Epithelial cell of proximal tubule (primary cell): ENCODE results near the gene INS. TPM values are rescaled to one million over a fixed set of nuclear protein-coding genes. Genes with fewer than 3 reads are reported as not detected.

ENCODE experiments used
- DNase-seq: peaks from one replicate; pipeline ENCODE4 v3.0.0-alpha.2; 2011; ENCODE audit warnings: low read depth
- H3K4me3 ChIP-seq: 2 replicates; pipeline ENCODE4 v1.5.1; 2011; ENCODE audit warnings: low read depth, mild to moderate bottlenecking, low read length
- total RNA-seq: library from RNA; depleted of rRNA; stranded (reverse); fragments of >200 nt; gene quantifications from 2 replicates; pipeline ENCODE4 v1.2.3, GENCODE V29; 2015
- TF ChIP-seq, protein P1 (sequence below): conservative IDR thresholded peaks from 2 replicates; pipeline ENCODE4 v1.5.1; 2012; ENCODE audit warnings: low read depth, mild to moderate bottlenecking, low read length

Gene INS
- total RNA-seq, 1 donor from 2014 or later, result not detected

- DNase-seq, result no peak
- TF ChIP-seq, protein P1, sequence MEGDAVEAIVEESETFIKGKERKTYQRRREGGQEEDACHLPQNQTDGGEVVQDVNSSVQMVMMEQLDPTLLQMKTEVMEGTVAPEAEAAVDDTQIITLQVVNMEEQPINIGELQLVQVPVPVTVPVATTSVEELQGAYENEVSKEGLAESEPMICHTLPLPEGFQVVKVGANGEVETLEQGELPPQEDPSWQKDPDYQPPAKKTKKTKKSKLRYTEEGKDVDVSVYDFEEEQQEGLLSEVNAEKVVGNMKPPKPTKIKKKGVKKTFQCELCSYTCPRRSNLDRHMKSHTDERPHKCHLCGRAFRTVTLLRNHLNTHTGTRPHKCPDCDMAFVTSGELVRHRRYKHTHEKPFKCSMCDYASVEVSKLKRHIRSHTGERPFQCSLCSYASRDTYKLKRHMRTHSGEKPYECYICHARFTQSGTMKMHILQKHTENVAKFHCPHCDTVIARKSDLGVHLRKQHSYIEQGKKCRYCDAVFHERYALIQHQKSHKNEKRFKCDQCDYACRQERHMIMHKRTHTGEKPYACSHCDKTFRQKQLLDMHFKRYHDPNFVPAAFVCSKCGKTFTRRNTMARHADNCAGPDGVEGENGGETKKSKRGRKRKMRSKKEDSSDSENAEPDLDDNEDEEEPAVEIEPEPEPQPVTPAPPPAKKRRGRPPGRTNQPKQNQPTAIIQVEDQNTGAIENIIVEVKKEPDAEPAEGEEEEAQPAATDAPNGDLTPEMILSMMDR, result no peak
- no peak overlapping the region for H3K4me3 ChIP-seq
Observed at GRCh38 chr11:2123628-2123960, 37.4 kb downstream of the INS start.

DNA sequence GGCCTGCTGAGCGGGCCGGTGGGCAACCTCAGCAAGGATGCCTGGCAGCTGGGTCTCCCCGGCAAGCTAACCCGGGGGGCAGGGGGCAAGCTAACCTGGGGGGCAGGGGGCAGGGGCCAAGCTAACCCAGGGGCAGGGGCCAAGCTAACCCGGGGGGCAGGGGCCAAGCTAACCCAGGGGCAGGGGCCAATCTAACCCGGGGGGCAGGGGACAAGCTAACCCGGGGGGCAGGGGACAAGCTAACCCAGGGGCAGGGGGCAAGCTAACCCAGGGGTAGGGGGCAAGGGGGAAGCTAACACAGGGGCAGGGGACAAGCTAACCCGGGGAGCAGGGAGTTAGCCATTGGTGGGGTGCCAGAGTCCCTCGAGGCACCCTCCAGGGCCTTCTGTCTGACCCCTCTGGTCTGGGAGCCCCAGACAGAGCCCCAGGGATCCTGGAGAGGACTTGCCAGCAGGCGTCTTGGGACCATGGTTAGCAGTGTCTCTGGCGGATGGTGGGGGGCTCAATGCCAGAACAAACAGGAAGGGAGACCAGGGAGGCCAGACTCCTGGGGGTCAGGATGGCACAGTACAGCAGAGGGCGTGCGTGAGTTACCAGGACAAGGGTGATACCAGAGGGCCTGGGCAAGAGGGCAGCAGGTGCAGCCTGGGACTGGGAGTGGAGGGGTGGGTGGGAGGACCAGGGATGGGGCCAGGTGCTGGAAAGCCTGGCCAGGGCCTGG, 37.9 kb downstream of the INS start:
- no peak for DNase-seq
- TF ChIP-seq, protein P1, result no peak

DNA sequence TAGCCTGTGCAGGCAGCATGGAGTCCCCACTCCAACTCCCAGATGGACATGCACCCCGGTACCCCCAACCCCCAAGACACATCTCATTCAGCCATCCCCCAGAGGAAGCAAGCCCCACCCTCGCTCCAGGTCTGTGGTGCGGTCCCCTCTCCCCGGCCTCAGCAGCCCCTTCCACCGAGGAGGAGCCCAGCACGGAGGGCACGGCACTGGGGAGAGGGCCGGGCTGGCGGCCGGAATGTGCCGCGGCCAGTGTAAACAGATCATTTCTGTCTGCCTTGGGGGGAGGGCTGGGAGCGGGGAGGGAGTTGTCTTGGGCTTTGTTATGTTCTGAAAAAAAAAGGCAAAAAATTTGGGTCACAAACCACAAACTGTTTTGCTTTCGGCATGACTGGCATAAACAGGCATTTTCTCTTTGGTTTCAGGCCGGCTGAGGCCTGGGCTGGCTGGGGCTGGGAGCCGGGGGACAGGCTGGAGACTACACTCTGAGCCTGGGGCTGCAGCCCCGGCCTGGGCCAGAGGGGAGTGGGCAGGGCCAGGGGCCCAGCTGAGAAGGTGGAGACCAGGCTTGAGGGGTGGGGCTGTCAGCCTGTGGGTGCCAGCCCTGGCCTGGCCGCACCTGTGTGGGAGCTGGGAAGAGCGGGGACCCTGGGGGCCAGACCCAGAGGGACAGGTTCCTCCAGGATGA, 38.6 kb downstream of the INS start:
- no peak for DNase-seq
- TF ChIP-seq, protein P1, result no peak
- H3K4me3 ChIP-seq, result no peak overlapping the region

More for the DNA sequence above, 37.9 kb downstream of the INS start:
- no peak overlapping the region for H3K4me3 ChIP-seq

GRCh38 chr11:2121227-2122130, 39.5 kb downstream of the INS start:
- no peak overlapping the region for H3K4me3 ChIP-seq
- TF ChIP-seq, protein P1, result no peak
- DNase-seq, result no peak

DNA sequence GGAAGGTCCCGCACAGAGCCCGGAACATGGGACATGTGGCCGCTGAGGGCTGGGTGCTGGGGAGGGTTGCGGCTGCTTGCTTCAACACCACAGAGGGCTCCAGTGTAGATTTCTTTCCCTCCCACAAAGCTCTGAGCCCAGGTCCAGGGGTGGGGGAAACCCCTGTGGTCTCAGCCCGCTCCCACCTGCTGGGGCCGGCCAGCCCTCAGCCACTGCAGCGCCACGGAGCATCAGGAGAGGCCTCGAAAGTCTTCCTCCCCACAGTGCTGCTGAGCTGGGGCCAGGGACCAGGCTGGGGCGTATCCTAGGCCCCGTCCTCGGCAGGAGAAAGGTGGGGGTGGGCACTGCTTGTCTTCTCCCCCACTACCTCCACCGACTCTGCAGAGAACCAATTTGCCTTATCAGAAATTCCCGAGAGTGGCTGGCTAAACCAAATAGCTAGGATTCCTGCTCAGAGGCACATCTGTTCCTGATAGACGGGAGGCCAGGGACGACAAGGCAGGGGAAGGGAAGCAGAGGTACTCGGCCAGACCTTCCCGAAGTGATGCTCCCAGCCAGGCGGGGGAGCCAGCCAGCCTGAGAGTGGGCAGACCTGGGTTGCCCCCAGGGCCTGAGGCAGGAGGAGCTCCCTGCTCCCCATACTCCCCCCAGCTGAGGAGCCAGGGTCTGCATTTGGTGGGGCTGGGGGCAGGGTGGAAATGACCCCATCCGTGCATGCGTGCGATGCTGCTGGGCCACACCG, 40.5 kb downstream of the INS start:
- no peak overlapping the region for H3K4me3 ChIP-seq
- TF ChIP-seq, protein P1, result no peak
- no peak for DNase-seq

DNA sequence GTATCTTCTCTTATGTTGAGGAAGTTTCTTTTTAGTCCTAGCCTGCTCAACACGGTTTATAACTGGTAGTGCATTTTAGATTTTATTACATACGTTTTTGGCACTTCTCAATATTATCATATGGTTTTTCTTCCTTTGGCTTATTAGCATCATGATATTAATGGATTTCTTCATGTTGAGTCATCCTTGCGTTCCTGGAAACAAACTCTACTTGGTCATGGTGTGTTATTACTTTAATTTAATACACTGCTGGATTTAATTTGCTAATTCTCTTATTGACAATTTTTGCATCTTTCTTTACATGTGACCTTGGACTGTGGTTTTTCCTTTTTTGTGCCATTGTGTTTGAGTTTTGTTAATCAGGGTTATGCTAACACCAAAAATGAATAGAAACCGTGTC, 42.3 kb downstream of the INS start:
- TF ChIP-seq, protein P1, result no peak
- DNase-seq, result no peak
- H3K4me3 ChIP-seq, result no peak overlapping the region
